Measurements from ENCODE around the gene NLK. TPM values are rescaled to one million over a fixed set of nuclear protein-coding genes. Genes with fewer than 3 reads are reported as not detected.
"Not testable (repeated sequence)": the region's sequence is repeated elsewhere in the genome, so short reads cannot be mapped to it uniquely, and the experiment has no call there.

Gene NLK
- polyA plus RNA-seq, 3 donors, result 6.1 to 9.1 (median 7.9) TPM

DNA sequence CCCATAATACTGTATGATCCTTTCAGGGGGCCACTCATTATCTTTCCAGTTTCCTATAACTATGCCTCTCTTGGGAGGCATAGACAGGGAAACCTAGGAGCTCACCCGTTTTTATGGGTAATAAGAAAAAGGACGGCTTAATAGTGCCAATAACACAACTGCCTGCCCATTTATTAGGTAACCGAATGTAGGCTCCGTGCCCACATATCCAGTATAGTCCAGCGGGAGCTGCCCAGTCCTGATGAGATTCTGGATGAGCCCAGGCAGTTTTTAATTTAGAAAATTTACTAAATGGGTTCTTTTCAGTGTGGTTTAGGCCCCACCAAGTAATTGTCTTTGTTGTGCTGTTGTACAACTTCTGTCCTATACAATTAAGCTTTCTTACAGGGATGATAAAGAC lies 189.1 kb downstream of the NLK start:
- not testable (repeated sequence) for H3K27ac ChIP-seq (ENCODE audit: low read depth, low read length)
- 22 to 81% (median 81%) methylated on average over 5 of the region's 5 CpGs for WGBS, 3 donors

GRCh38 chr17:28232966-28233870 lies 190.7 kb downstream of the NLK start:
- not testable (repeated sequence) for H3K27ac ChIP-seq (ENCODE audit: low read depth, low read length)
- WGBS, 3 donors, result 20 to 53% (median 45%) methylated on average over 21 of the region's 21 CpGs

- H3K27ac ChIP-seq (ENCODE audit: low read depth, low read length), result not testable (repeated sequence)
- 24 to 72% (median 63%) methylated on average over 22 of the region's 22 CpGs for WGBS, 3 donors
These were observed 191.7 kb downstream of the NLK start for GRCh38 chr17:28233872-28234856.

- not testable (repeated sequence) for H3K27ac ChIP-seq (ENCODE audit: low read depth, low read length)
- 47 to 83% (median 77%) methylated on average over 12 of the region's 12 CpGs for WGBS, 3 donors
These were observed 192.7 kb downstream of the NLK start for GRCh38 chr17:28235066-28235700.

DNA sequence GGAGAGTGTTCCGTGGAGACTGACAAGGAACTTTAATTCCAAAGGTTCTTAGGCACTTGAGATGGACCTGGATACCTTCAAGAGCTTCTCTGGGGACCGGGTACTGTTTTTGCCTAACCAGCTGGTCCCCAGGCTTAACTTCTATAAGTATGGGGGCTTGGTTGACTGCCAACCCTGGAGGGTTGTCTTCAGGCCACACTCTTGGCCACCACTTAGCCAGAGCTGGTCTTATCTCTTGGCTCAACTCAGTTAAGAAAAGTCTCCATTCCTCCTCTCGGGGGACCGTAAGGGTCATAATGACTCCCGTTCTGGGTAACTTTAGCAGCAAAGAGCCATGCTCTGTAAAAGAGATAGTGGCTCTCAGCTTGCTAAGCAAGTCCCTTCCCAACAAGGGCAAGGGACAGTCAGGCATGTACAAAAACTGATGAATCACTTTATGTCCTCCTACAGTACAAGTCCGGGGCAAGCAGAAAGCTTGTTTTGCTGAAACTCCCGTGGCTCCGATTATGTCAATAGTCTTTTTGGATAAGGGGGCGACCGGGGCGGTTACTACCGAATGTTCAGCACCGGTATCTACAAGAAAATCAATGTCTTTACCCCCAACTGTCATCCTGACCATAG lies 193.7 kb downstream of the NLK start:
- 35 to 77% (median 74%) methylated on average over 13 of the region's 13 CpGs for WGBS, 3 donors
- not testable (repeated sequence) for H3K27ac ChIP-seq (ENCODE audit: low read depth, low read length)

DNA sequence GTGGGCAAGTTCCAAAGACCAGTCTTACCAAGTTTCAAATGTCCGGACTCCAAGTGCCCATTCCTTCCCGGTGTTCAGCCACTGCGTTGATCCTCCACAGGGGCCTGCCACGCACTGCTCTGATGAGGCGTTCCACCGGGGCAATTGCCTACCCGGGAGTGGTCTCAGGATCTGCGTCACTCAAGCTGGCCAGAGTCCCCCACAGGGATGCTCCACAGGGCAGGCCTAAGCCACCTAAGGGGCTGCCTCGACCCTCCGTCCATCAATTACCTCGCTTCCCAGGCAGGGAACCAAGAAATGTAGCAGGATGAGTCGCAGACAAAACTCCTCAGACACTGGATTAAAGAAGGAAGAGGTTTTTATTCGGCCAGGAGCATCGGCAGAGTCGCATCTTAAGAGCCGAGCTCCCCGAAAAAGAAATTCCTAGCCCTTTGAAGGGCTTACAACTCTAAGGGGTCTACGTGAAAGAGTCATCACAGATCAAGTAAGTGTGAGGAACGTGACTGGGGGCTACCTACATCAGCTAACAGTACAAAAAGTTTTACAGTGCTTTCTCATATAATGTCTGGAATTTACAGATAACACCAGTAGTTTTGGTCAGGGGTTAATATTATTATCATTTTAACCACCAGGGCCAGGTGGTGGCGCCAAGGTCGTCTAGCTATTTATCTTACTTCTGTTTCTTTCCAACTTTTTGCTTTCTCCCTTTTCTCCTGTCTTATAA lies 196.2 kb downstream of the NLK start:
- 75 to 85% (median 85%) methylated on average over 19 of the region's 21 CpGs for whole genome bisulfite sequencing, 3 donors
- not testable (repeated sequence) for H3K27ac ChIP-seq (ENCODE audit: low read depth, low read length)

GRCh38 chr17:28239271-28239624 lies 196.8 kb downstream of the NLK start:
- WGBS, 3 donors, result 41 to 69% (median 64%) methylated on average over 3 of the region's 3 CpGs
- H3K27ac ChIP-seq (ENCODE audit: low read depth, low read length), result no peak overlapping the region

- WGBS, 3 donors, result 41 to 80% (median 76%) methylated on average over 8 of the region's 8 CpGs
- no peak overlapping the region for H3K27ac ChIP-seq (ENCODE audit: low read depth, low read length)
These were observed 198.3 kb downstream of the NLK start for GRCh38 chr17:28240688-28241340.

DNA sequence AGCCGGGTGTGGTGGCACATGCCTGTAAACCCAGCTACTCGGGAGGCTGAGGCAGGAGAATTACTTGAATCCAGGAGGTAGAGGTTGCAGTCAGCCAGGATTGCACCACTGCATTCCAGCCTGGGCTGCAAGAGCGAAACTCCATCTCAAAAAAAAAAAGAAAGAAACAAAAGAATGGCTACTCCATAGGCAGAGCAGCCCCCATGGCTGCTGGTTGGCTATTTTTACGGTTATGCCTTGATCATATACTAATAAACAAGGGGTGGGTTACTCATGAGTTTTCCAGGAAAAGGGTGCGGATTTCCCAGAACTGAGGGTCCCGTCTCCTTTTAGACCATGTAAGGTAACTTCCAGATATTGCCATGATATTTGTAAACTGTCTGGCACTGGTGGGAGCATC lies 200.3 kb downstream of the NLK start:
- whole genome bisulfite sequencing, 3 donors, result 87 to 90% (median 89%) methylated on average over 6 of the region's 6 CpGs
- H3K27ac ChIP-seq (ENCODE audit: low read depth, low read length), result no peak overlapping the region

- H3K27ac ChIP-seq (ENCODE audit: low read depth, low read length), result not testable (repeated sequence)
- 55 to 89% (median 87%) methylated on average over 4 of the region's 4 CpGs for WGBS, 3 donors
These were observed 200.8 kb downstream of the NLK start for GRCh38 chr17:28243268-28243667.

- 90 to 95% (median 90%) methylated on average over 4 of the region's 4 CpGs for WGBS, 3 donors
- no peak overlapping the region for H3K27ac ChIP-seq (ENCODE audit: low read depth, low read length)
These were observed 202.0 kb downstream of the NLK start for GRCh38 chr17:28244446-28244845.

Other genes with a start within 250 kb of the NLK start
- gene NOS2, start 242.1 kb upstream of the NLK start, polyA plus RNA-seq, result under 1 TPM; 0.01 to 0.34 (median 0.11) TPM
- gene LYRM9, start 149.3 kb upstream of the NLK start, polyA plus RNA-seq, result 10 to 100 TPM in 2 of 3 donors, 1 to 10 TPM in 1; 8.4 to 15.3 (median 12.5) TPM